Measurements from ENCODE around the gene EFNB2.

The EFNB2 gene
- long read RNA-seq, partial matches to known transcripts = 2 of 2 reads
- long read RNA-seq, other reads (novel, unspliced or antisense) = 0 of 2 reads

GRCh38 chr13:106535552-106536243 is at the start of gene EFNB2:
Gene EFNB2, minus strand, starts transcription at chr13:106535662. Its CDS starts 698 bp downstream, at chr13:106534964.
- Histone ChIP-seq H3K27ac (replicated peaks) (no peak within 1 kb of the TSS), H3K27me3 (ENCODE audit: insufficient read depth, poor library complexity, severe bottlenecking) (peaks cover 24% of the 10 kb centered on the region), H3K4me3 (replicated peaks; ENCODE audit: insufficient read depth, low read length) (peak within 1 kb of the TSS; percentile 71)
- TF ChIP-seq REST (IDR thresholded peaks at IDR 0.05; ENCODE audit: insufficient replicate concordance, low read depth) (no peak), POLR2AphosphoS5 (IDR thresholded peaks at IDR 0.05; ENCODE audit: low read depth) (no peak), GABPA (IDR thresholded peaks at IDR 0.05; ENCODE audit: low read depth) (no peak), SPI1 (IDR thresholded peaks at IDR 0.05; ENCODE audit: borderline replicate concordance, low read depth) (no peak), CTCF (IDR thresholded peaks at IDR 0.05; ENCODE audit: insufficient read depth, low read length) (no peak)
- DNase-seq (ENCODE audit: low read depth in 1 of 2, low spot score in 1 of 2) = peak; percentile 49 to 90

- TF ChIP-seq REST (IDR thresholded peaks at IDR 0.05; ENCODE audit: insufficient replicate concordance, low read depth) (no peak), GABPA (IDR thresholded peaks at IDR 0.05; ENCODE audit: low read depth) (no peak), SPI1 (IDR thresholded peaks at IDR 0.05; ENCODE audit: borderline replicate concordance, low read depth) (no peak), POLR2AphosphoS5 (IDR thresholded peaks at IDR 0.05; ENCODE audit: low read depth) (no peak), CTCF (IDR thresholded peaks at IDR 0.05; ENCODE audit: insufficient read depth, low read length) (no peak)
- no peaks in the 10 kb centered on the region for H3K27me3 ChIP-seq (ENCODE audit: insufficient read depth, poor library complexity, severe bottlenecking)
- H3K27ac ChIP-seq (replicated peaks) = no peak overlapping the region
- no peak overlapping the region for H3K4me3 ChIP-seq (replicated peaks; ENCODE audit: insufficient read depth, low read length)
- DNase-seq (ENCODE audit: low read depth in 1 of 2, low spot score in 1 of 2) = no peak
Measured at GRCh38 chr13:106581225-106581624, 45.8 kb upstream of the EFNB2 start.

GRCh38 chr13:106575896-106576295 is 40.4 kb upstream of the EFNB2 start:
- TF ChIP-seq REST (IDR thresholded peaks at IDR 0.05; ENCODE audit: insufficient replicate concordance, low read depth) (no peak), GABPA (IDR thresholded peaks at IDR 0.05; ENCODE audit: low read depth) (no peak), POLR2AphosphoS5 (IDR thresholded peaks at IDR 0.05; ENCODE audit: low read depth) (no peak), CTCF (IDR thresholded peaks at IDR 0.05; ENCODE audit: insufficient read depth, low read length) (no peak), SPI1 (IDR thresholded peaks at IDR 0.05; ENCODE audit: borderline replicate concordance, low read depth) (no peak)
- Histone ChIP-seq H3K4me3 (replicated peaks; ENCODE audit: insufficient read depth, low read length) (no peak overlapping the region), H3K27me3 (ENCODE audit: insufficient read depth, poor library complexity, severe bottlenecking) (no peaks in the 10 kb centered on the region), H3K27ac (replicated peaks) (no peak overlapping the region)
- DNase-seq (ENCODE audit: low read depth in 1 of 2, low spot score in 1 of 2) = no peak

Data from HL-60 (cell line).